Calu3 (cell line): Measurements from ENCODE around the gene CACNB3. TPM values are rescaled to one million over a fixed set of nuclear protein-coding genes. Genes with fewer than 3 reads are reported as not detected.

Experiments
- Bru-seq: library from RNA; stranded (reverse); fragments of 400-500 nt; gene quantifications from one replicate; lab custom pipeline; 2021; lab: Mats Ljungman, UMichigan
- BruChase-seq, 2 experiments: library from RNA; stranded (reverse); fragments of 400-500 nt; gene quantifications; one replicate each; lab custom pipeline; 2021; lab: Mats Ljungman, UMichigan
- BruUV-seq: library from RNA; stranded (reverse); fragments of 400-500 nt; replicated peaks from 2 replicates; lab custom pipeline; 2021; lab: Mats Ljungman, UMichigan
- CTCF ChIA-PET: fragments of 300-600 bp; sonication (Branson Sonifier 250); formaldehyde crosslinking; loops from one replicate; lab custom pipeline; 2022; ENCODE audit warnings: antibody characterized with exemption; lab: Charles Lee
- DNase-seq: peaks from one replicate; pipeline ENCODE4 v3.0.0; 2022
- H3K27ac Mint-ChIP-seq: one replicate; pipeline ENCODE4 v1.8.0; 2022; ENCODE audit warnings: mixed read lengths; ENCODE audit not compliant: unreplicated experiment
- H3K27me3 Mint-ChIP-seq: one replicate; pipeline ENCODE4 v1.8.0; 2022; ENCODE audit warnings: mixed read lengths; ENCODE audit not compliant: unreplicated experiment
- H3K36me3 Mint-ChIP-seq: one replicate; pipeline ENCODE4 v1.8.0; 2022; ENCODE audit warnings: mild to moderate bottlenecking, moderate library complexity, mixed read lengths; ENCODE audit not compliant: insufficient read depth, unreplicated experiment
- H3K4me1 Mint-ChIP-seq: one replicate; pipeline ENCODE4 v1.8.0; 2022; ENCODE audit warnings: mild to moderate bottlenecking, low read depth, mixed read lengths; ENCODE audit not compliant: unreplicated experiment
- H3K4me3 Mint-ChIP-seq: one replicate; pipeline ENCODE4 v1.8.0; 2022; ENCODE audit warnings: mild to moderate bottlenecking, low read depth, moderate library complexity, mixed read lengths; ENCODE audit not compliant: unreplicated experiment
- H3K9me3 Mint-ChIP-seq: one replicate; pipeline ENCODE4 v1.8.0; 2022; ENCODE audit warnings: low read depth, mixed read lengths; ENCODE audit not compliant: unreplicated experiment
- intact Hi-C: fragments of 100-400 bp; cut with micrococcal nuclease; formaldehyde crosslinking; loops from one replicate; pipeline ENCODE4 v1.10.0; 2022; ENCODE audit not compliant: unreplicated experiment
- long read RNA-seq: library from polyadenylated mRNA; stranded (forward); transcript quantifications from one replicate; pipeline ENCODE4 v2.0.0, GENCODE V29; 2022
- total RNA-seq: library from RNA; stranded (reverse); gene quantifications from 2 replicates; pipeline ENCODE4 v1.2.3, GENCODE V29; 2022
- TF ChIP-seq, protein P1 (sequence below): fragments of 200-600 bp; IDR thresholded peaks from one replicate; pipeline ENCODE4 v1.8.0; 2022; ENCODE audit warnings: antibody characterized with exemption; ENCODE audit not compliant: unreplicated experiment

CACNB3 gene
- total RNA-seq (17.9 and 21.1 TPM in 2 replicates), Bru-seq, nascent RNA (percentile 35 among the genes with signal in this experiment), BruChase-seq, experiment 1, labeled RNA remaining after a 6-hour chase (percentile 49 among the genes with signal in this experiment), BruChase-seq, experiment 2, labeled RNA remaining after a 2-hour chase (percentile 46 among the genes with signal in this experiment)
- long read RNA-seq, partial matches to known transcripts, result 47 of 48 reads
- long read RNA-seq, other reads (novel, unspliced or antisense), result 0 of 48 reads

- BruUV-seq, result no TSS peak
- H3K36me3 Mint-ChIP-seq, result peaks cover 49% of the 10 kb centered on the region
- H3K4me3 Mint-ChIP-seq, result peak within 1 kb of the TSS; percentile 76
- peak; percentile 69 for DNase-seq
- H3K27ac Mint-ChIP-seq, result no peak within 1 kb of the TSS
- H3K4me1 Mint-ChIP-seq, result peaks cover 11% of the 10 kb centered on the region
- no peaks in the 10 kb centered on the region for H3K9me3 Mint-ChIP-seq
- peaks cover 13% of the 10 kb centered on the region for H3K27me3 Mint-ChIP-seq
- intact Hi-C loops, result no loop called here
- TF ChIP-seq, protein P1, sequence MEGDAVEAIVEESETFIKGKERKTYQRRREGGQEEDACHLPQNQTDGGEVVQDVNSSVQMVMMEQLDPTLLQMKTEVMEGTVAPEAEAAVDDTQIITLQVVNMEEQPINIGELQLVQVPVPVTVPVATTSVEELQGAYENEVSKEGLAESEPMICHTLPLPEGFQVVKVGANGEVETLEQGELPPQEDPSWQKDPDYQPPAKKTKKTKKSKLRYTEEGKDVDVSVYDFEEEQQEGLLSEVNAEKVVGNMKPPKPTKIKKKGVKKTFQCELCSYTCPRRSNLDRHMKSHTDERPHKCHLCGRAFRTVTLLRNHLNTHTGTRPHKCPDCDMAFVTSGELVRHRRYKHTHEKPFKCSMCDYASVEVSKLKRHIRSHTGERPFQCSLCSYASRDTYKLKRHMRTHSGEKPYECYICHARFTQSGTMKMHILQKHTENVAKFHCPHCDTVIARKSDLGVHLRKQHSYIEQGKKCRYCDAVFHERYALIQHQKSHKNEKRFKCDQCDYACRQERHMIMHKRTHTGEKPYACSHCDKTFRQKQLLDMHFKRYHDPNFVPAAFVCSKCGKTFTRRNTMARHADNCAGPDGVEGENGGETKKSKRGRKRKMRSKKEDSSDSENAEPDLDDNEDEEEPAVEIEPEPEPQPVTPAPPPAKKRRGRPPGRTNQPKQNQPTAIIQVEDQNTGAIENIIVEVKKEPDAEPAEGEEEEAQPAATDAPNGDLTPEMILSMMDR, result no peak
- CTCF ChIA-PET, result no interaction called here
Observed at GRCh38 chr12:48817873-48818830, at the start of gene CACNB3. CACNB3 (plus strand) TSS chr12:48818496; CDS start chr12:48818930, 434 bp downstream.

- intact Hi-C loops, result no loop called here
- Mint-ChIP-seq H3K36me3 (peaks cover 3% of the 10 kb centered on the region), H3K9me3 (no peaks in the 10 kb centered on the region), H3K4me1 (no peaks in the 10 kb centered on the region), H3K4me3 (no peak overlapping the region), H3K27me3 (no peaks in the 10 kb centered on the region), H3K27ac (no peak overlapping the region)
- CTCF ChIA-PET, result no interaction called here
- TF ChIP-seq, protein P1, result no peak
- BruUV-seq, result no TSS peak
- DNase-seq, result no peak
Observed at GRCh38 chr12:48768736-48769135, 49.6 kb upstream of the CACNB3 start.

DNA sequence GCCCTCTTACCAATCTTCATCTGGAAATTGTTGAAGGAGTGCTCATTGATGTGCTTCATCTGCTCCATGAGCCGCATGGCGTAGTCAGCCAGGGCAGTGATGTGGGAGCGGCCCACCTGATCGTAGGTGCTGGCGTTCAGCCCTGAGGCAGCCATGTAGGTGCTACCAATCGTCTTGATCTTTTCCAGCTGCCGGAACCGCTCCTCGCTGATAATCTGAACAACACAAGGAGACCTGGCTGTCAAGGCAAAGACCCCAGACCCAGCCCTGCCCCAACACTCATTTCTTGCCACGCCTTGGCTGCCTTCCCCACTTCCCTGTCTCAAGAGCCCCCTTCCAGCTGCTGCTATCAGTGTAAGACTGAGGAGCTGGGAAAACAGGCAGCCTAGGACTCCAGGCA, 47.5 kb upstream of the CACNB3 start:
- no TSS peak for BruUV-seq
- intact Hi-C loops, result no loop called here
- no peak overlapping the region for H3K4me3 Mint-ChIP-seq
- peaks cover 11% of the 10 kb centered on the region for H3K36me3 Mint-ChIP-seq
- H3K27ac Mint-ChIP-seq, result no peak overlapping the region
- no peaks in the 10 kb centered on the region for H3K4me1 Mint-ChIP-seq
- H3K9me3 Mint-ChIP-seq, result no peaks in the 10 kb centered on the region
- TF ChIP-seq, protein P1, result no peak
- no peaks in the 10 kb centered on the region for H3K27me3 Mint-ChIP-seq
- CTCF ChIA-PET, result no interaction called here
- no peak for DNase-seq

DNA sequence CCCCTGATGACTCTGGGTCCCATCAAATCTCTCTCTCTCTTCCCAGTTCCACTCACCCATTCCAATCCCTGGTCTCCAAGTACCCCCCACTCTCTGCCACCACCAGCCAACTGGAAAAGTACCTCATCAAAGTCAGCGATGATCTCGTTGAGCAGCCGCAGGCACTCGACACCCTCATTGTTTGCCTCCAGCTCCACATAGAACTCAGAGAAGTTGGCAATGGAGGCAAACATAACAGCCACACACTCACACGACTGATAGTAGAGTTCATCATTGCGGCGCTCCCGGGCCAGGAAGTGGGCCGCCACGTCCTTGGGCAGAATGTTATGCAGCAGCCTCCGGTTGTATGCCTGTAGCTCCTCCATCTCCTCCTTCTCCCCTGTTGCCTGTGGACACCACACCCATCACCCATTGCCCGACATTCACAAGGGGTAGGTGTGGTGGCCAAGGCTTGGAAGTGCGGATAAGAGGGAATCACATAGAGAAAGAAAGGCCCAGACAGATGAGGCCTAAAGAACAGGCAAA, 46.6 kb upstream of the CACNB3 start:
- no peak overlapping the region for H3K4me3 Mint-ChIP-seq
- CTCF ChIA-PET, result no interaction called here
- intact Hi-C loops, result no loop called here
- H3K36me3 Mint-ChIP-seq, result peaks cover 9% of the 10 kb centered on the region
- no peak for DNase-seq
- BruUV-seq, result no TSS peak
- H3K4me1 Mint-ChIP-seq, result no peaks in the 10 kb centered on the region
- TF ChIP-seq, protein P1, result no peak
- H3K27ac Mint-ChIP-seq, result no peak overlapping the region
- H3K9me3 Mint-ChIP-seq, result no peaks in the 10 kb centered on the region
- no peaks in the 10 kb centered on the region for H3K27me3 Mint-ChIP-seq
